HEK293 (cell line): ENCODE results near the gene TRPC4AP.
A peak's percentile ranks its signal among the peaks of the same experiment; 100 is the strongest.

ENCODE experiments used
- CTCF ChIA-PET: fragments of 350-600 bp; formaldehyde crosslinking; extraction: SDS; loops from one replicate; lab custom pipeline; 2021; ENCODE audit warnings: antibody characterized with exemption; lab: Yijun Ruan, JAX
- POLR2A ChIA-PET: fragments of 300-600 bp; formaldehyde crosslinking; extraction: SDS; loops from one replicate; lab custom pipeline; 2020; ENCODE audit warnings: antibody characterized with exemption, inconsistent platforms; lab: Yijun Ruan, JAX
- H3K27ac ChIP-seq: fragments of 200-500 bp; sonication (Bioruptor generic); 2 replicates; pipeline ENCODE4 v1.5.1; 2014; ENCODE audit warnings: low read depth, low read length, control low read depth, inconsistent platforms; ENCODE audit errors: extremely low read depth
- H3K36me3 ChIP-seq, 2 experiments: fragments of 200-500 bp in 1 of 2; sonication (Bioruptor generic) in 1 of 2; 1 replicate in 1 of 2; 2 replicates in 1 of 2; pipeline ENCODE4 v1.5.1; 2014 to 2017; ENCODE audit warnings: inconsistent platforms in 2 of 2, low read length in 2 of 2; ENCODE audit not compliant: control insufficient read depth in 2 of 2, insufficient read depth in 1 of 2
- H3K4me1 ChIP-seq: fragments of 200-500 bp; sonication (Bioruptor generic); 2 replicates; pipeline ENCODE4 v1.5.1; 2014; ENCODE audit warnings: mild to moderate bottlenecking, low read length, inconsistent platforms; ENCODE audit not compliant: control insufficient read depth, insufficient read depth
- H3K4me3 ChIP-seq: 2 replicates; pipeline ENCODE4 v1.5.1; 2011; ENCODE audit warnings: low read depth, mild to moderate bottlenecking, control low read depth, low read length, moderate library complexity
- H3K9me3 ChIP-seq: fragments of 200-500 bp; sonication (Bioruptor generic); 2 replicates; pipeline ENCODE4 v1.5.1; 2014; ENCODE audit warnings: low read depth, low read length, inconsistent platforms; ENCODE audit not compliant: control insufficient read depth, insufficient read depth
- GLI4 ChIP-seq: fragments of 450-650 bp; formaldehyde crosslinking; IDR thresholded peaks from 2 replicates; pipeline ENCODE4 v1.5.1; 2016; ENCODE audit warnings: missing biosample characterization, missing genetic modification characterization
- SP7 ChIP-seq: fragments of 450-650 bp; formaldehyde crosslinking; IDR thresholded peaks from 2 replicates; pipeline ENCODE4 v1.5.1; 2016; ENCODE audit warnings: missing biosample characterization, missing genetic modification characterization
- TRIM28 ChIP-seq: IDR thresholded peaks from 2 replicates; pipeline ENCODE4 v1.6.1; 2011; ENCODE audit warnings: low read length, control low read depth, borderline replicate concordance
- ZBTB48 ChIP-seq: fragments of 450-650 bp; formaldehyde crosslinking; IDR thresholded peaks from 2 replicates; pipeline ENCODE4 v1.5.1; 2016; ENCODE audit warnings: missing biosample characterization, missing genetic modification characterization
- ZEB2 ChIP-seq: fragments of 450-650 bp; formaldehyde crosslinking; IDR thresholded peaks from 2 replicates; pipeline ENCODE4 v1.5.1; 2016; ENCODE audit warnings: missing biosample characterization, missing genetic modification characterization
- ZFP69B ChIP-seq: fragments of 450-650 bp; formaldehyde crosslinking; IDR thresholded peaks from 2 replicates; pipeline ENCODE4 v1.5.1; 2016; ENCODE audit warnings: missing biosample characterization, missing genetic modification characterization
- ZIC2 ChIP-seq: fragments of 450-650 bp; formaldehyde crosslinking; IDR thresholded peaks from 2 replicates; pipeline ENCODE4 v1.5.1; 2016; ENCODE audit warnings: missing biosample characterization, missing genetic modification characterization
- ZNF155 ChIP-seq: fragments of 450-650 bp; formaldehyde crosslinking; IDR thresholded peaks from 2 replicates; pipeline ENCODE4 v1.5.1; 2016; ENCODE audit warnings: missing biosample characterization, missing genetic modification characterization
- ZNF174 ChIP-seq: fragments of 450-650 bp; formaldehyde crosslinking; IDR thresholded peaks from 2 replicates; pipeline ENCODE4 v1.5.0; 2017; ENCODE audit warnings: missing biosample characterization, mild to moderate bottlenecking, missing genetic modification characterization
- ZNF223 ChIP-seq: fragments of 450-650 bp; formaldehyde crosslinking; IDR thresholded peaks from 2 replicates; pipeline ENCODE4 v1.5.1; 2016; ENCODE audit warnings: missing biosample characterization, missing genetic modification characterization
- ZNF350 ChIP-seq: fragments of 450-650 bp; formaldehyde crosslinking; IDR thresholded peaks from 2 replicates; pipeline ENCODE4 v1.5.0; 2017; ENCODE audit warnings: missing biosample characterization, mild to moderate bottlenecking, missing genetic modification characterization
- ZNF354C ChIP-seq: fragments of 450-650 bp; formaldehyde crosslinking; IDR thresholded peaks from 2 replicates; pipeline ENCODE4 v1.5.1; 2016; ENCODE audit warnings: missing biosample characterization, missing genetic modification characterization, low read depth, borderline replicate concordance
- ZNF513 ChIP-seq: fragments of 450-650 bp; IDR thresholded peaks from 2 replicates; pipeline ENCODE4 v1.5.1; 2018; ENCODE audit warnings: missing biosample characterization, missing genetic modification characterization
- ZNF571 ChIP-seq: fragments of 450-650 bp; formaldehyde crosslinking; IDR thresholded peaks from 2 replicates; pipeline ENCODE4 v1.5.0; 2017; ENCODE audit warnings: missing biosample characterization, missing genetic modification characterization
- ZNF76 ChIP-seq: fragments of 450-650 bp; formaldehyde crosslinking; IDR thresholded peaks from 2 replicates; pipeline ENCODE4; 2016; ENCODE audit warnings: low read depth, missing biosample characterization, missing genetic modification characterization, borderline replicate concordance
- TF ChIP-seq, protein P1 (sequence below): fragments of 450-650 bp; formaldehyde crosslinking; IDR thresholded peaks from 2 replicates; pipeline ENCODE4 v1.5.1; 2016; ENCODE audit warnings: missing biosample characterization, missing genetic modification characterization
- TF ChIP-seq, protein P2 (sequence below): fragments of 450-650 bp; formaldehyde crosslinking; IDR thresholded peaks from 2 replicates; pipeline ENCODE4 v1.5.1; 2017; ENCODE audit warnings: missing biosample characterization, missing genetic modification characterization
- TF ChIP-seq, protein P3 (sequence below): fragments of 450-650 bp; formaldehyde crosslinking; conservative IDR thresholded peaks from 2 replicates; pipeline ENCODE4 v1.5.1; 2016; ENCODE audit warnings: low read depth, missing biosample characterization, missing genetic modification characterization

The TRPC4AP gene

DNA sequence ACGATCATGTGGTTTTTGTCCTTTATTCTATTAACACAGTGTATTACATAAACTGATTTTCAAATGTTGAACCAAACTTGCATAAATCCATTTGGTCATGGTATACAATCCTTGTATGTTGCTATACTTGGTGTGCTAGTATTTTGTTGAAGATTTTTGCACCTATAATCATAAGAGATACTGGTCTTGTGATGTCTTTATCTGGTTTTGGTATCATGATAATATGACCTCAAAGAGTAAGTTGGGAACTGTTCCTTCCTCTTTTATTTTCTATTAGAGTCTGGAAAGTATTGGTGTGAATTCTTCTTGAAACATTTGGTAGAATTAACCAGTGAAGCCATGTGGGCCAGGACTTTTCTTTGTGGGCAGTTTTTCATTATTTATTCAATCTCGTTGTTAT, 65.3 kb downstream of the TRPC4AP start:
- Histone ChIP-seq H3K4me3 (no peak overlapping the region), H3K4me1 (no peaks in the 10 kb centered on the region), H3K27ac (no peak overlapping the region), H3K9me3 (no peaks in the 10 kb centered on the region), H3K36me3 (peaks cover 24 to 59% of the 10 kb centered on the region in 2 experiments; a peak in 2 of 3 replicates)
- TF ChIP-seq, protein P1, sequence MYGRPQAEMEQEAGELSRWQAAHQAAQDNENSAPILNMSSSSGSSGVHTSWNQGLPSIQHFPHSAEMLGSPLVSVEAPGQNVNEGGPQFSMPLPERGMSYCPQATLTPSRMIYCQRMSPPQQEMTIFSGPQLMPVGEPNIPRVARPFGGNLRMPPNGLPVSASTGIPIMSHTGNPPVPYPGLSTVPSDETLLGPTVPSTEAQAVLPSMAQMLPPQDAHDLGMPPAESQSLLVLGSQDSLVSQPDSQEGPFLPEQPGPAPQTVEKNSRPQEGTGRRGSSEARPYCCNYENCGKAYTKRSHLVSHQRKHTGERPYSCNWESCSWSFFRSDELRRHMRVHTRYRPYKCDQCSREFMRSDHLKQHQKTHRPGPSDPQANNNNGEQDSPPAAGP (tag by site-specific recombination): no peak
- POLR2A ChIA-PET: no interaction called here
- CTCF ChIA-PET: no interaction called here

GRCh38 chr20:35025116-35025515, 67.5 kb downstream of the TRPC4AP start:
- peaks cover 4 to 58% of the 10 kb centered on the region in 2 experiments; a peak in 2 of 3 replicates for H3K36me3 ChIP-seq
- POLR2A ChIA-PET: no interaction called here

DNA sequence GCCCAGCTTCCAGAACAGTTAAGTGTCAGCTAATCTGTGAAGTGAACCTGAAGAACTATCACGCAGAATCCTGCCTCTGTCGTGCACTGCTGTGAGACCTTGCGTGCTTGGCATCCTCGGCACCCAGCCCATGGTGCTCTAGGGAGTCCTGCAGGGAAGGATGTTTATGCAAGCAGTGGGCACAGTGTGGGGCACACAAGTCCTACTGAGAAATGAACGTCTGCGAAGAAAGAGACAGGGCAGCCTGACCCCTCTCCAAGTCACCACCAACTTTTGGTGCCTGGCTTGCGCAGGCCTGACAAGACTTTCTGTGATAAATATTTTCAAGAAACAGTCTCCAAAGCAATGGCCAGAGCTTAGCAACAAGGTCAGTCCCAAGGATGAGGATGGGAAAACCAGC, 69.0 kb downstream of the TRPC4AP start:
- H3K4me1 ChIP-seq: no peaks in the 10 kb centered on the region
- ChIA-PET CTCF (interaction anchor here (0.5 to 1.0 kb wide), 3 partner anchors 108 to 282 kb away, joined by 3 read pairs; no protein-coding TSS in a partner anchor), POLR2A (no interaction called here)
- H3K27ac ChIP-seq: no peak overlapping the region
- H3K9me3 ChIP-seq: no peaks in the 10 kb centered on the region
- TF ChIP-seq ZIC2 (tag by site-specific recombination) (peak; percentile 79), ZNF76 (tag by site-specific recombination) (no peak), TRIM28 (no peak), ZFP69B (tag by site-specific recombination) (no peak)
- peaks cover 4 to 71% of the 10 kb centered on the region in 2 experiments; a peak in 2 of 3 replicates for H3K36me3 ChIP-seq
- H3K4me3 ChIP-seq: no peak overlapping the region

More at GRCh38 chr20:35025116-35025515, 67.5 kb downstream of the TRPC4AP start:
- TF ChIP-seq ZEB2 (tag by site-specific recombination) (no peak), SP7 (tag by site-specific recombination) (no peak), ZNF350 (tag by site-specific recombination) (no peak), ZNF223 (no peak), GLI4 (tag by site-specific recombination) (no peak), ZNF174 (tag by site-specific recombination) (no peak), ZNF155 (no peak)
- TF ChIP-seq, protein P2, sequence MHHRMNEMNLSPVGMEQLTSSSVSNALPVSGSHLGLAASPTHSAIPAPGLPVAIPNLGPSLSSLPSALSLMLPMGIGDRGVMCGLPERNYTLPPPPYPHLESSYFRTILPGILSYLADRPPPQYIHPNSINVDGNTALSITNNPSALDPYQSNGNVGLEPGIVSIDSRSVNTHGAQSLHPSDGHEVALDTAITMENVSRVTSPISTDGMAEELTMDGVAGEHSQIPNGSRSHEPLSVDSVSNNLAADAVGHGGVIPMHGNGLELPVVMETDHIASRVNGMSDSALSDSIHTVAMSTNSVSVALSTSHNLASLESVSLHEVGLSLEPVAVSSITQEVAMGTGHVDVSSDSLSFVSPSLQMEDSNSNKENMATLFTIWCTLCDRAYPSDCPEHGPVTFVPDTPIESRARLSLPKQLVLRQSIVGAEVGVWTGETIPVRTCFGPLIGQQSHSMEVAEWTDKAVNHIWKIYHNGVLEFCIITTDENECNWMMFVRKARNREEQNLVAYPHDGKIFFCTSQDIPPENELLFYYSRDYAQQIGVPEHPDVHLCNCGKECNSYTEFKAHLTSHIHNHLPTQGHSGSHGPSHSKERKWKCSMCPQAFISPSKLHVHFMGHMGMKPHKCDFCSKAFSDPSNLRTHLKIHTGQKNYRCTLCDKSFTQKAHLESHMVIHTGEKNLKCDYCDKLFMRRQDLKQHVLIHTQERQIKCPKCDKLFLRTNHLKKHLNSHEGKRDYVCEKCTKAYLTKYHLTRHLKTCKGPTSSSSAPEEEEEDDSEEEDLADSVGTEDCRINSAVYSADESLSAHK (tag by site-specific recombination): no peak
- TF ChIP-seq, all 188 proteins: peak for 0
- no peak overlapping the region for H3K4me3 ChIP-seq
- CTCF ChIA-PET: interaction anchor here (0.6 kb wide), 2 partner anchors 10 to 71 kb away, joined by 3 to 8 read pairs; no protein-coding TSS in a partner anchor
- no peaks in the 10 kb centered on the region for H3K9me3 ChIP-seq
- no peaks in the 10 kb centered on the region for H3K4me1 ChIP-seq
- H3K27ac ChIP-seq: no peak overlapping the region

DNA sequence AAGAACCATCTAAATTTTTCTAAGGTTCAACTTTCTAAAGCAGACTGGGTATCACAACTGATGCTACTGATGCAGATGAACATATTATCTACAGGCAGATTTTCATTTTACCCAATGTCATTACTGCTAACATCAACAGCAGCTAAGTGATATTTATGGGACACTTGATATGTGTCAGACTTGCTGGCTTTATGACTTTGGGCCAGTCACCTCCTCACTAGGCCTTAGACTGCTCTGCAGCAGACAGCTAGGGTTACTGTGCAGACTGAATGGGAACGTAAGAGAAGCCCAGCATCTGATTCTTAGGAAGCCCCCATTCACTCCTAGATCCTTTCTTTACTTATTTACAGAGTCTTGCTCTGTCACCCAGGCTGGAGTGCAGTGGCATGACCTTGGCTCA, 70.8 kb downstream of the TRPC4AP start:
- Histone ChIP-seq H3K9me3 (no peaks in the 10 kb centered on the region), H3K27ac (no peak overlapping the region), H3K4me1 (no peaks in the 10 kb centered on the region), H3K4me3 (no peak overlapping the region), H3K36me3 (peaks cover 0 to 72% of the 10 kb centered on the region in 2 experiments; a peak in 2 of 3 replicates)
- ChIA-PET CTCF (no interaction called here), POLR2A (no interaction called here)
- TF ChIP-seq, protein P3, sequence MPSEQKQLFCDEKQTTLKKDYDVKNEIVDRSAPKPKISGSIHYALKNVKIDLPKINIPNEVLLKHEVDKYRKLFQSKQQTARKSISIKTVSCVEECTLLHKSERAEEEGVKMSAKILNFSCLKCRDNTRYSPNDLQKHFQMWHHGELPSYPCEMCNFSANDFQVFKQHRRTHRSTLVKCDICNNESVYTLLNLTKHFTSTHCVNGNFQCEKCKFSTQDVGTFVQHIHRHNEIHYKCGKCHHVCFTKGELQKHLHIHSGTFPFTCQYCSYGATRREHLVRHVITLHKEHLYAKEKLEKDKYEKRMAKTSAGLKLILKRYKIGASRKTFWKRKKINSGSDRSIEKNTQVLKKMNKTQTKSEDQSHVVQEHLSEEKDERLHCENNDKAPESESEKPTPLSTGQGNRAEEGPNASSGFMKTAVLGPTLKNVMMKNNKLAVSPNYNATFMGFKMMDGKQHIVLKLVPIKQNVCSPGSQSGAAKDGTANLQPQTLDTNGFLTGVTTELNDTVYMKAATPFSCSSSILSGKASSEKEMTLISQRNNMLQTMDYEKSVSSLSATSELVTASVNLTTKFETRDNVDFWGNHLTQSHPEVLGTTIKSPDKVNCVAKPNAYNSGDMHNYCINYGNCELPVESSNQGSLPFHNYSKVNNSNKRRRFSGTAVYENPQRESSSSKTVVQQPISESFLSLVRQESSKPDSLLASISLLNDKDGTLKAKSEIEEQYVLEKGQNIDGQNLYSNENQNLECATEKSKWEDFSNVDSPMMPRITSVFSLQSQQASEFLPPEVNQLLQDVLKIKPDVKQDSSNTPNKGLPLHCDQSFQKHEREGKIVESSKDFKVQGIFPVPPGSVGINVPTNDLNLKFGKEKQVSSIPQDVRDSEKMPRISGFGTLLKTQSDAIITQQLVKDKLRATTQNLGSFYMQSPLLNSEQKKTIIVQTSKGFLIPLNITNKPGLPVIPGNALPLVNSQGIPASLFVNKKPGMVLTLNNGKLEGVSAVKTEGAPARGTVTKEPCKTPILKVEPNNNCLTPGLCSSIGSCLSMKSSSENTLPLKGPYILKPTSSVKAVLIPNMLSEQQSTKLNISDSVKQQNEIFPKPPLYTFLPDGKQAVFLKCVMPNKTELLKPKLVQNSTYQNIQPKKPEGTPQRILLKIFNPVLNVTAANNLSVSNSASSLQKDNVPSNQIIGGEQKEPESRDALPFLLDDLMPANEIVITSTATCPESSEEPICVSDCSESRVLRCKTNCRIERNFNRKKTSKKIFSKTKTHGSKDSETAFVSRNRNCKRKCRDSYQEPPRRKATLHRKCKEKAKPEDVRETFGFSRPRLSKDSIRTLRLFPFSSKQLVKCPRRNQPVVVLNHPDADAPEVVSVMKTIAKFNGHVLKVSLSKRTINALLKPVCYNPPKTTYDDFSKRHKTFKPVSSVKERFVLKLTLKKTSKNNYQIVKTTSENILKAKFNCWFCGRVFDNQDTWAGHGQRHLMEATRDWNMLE (tag by site-specific recombination): no peak
- TF ChIP-seq ZNF571 (tag by site-specific recombination) (no peak), ZNF513 (tag by site-specific recombination) (no peak), ZNF354C (tag by site-specific recombination) (no peak), ZBTB48 (tag by site-specific recombination) (no peak)
